ENCODE data around the gene MED12L.
A peak's percentile ranks its signal among the peaks of the same experiment; 100 is the strongest.

Gene MED12L

DNA sequence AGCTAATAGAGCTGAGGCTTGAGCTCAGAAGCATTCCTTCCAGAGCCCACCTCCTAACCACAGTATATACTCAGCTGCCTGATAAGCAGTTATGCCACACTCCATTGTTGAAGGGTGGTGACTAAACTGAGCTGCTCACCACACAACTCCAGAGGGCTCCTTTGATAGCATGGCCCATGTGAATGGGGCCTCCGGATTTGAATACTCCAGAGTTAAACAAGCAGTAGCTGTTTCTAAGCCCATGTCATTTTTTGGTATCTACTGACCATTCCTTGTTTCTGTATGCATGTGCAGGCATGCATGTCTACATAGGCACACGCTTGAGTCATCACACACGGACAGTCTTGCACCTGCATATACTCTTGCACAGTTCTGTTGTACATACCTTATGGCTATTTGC, 346.5 kb downstream of the MED12L start:
- DNase-seq, result no peak

- no peak for DNase-seq
Measured at GRCh38 chr3:151432616-151433372, 347.3 kb downstream of the MED12L start.

DNA sequence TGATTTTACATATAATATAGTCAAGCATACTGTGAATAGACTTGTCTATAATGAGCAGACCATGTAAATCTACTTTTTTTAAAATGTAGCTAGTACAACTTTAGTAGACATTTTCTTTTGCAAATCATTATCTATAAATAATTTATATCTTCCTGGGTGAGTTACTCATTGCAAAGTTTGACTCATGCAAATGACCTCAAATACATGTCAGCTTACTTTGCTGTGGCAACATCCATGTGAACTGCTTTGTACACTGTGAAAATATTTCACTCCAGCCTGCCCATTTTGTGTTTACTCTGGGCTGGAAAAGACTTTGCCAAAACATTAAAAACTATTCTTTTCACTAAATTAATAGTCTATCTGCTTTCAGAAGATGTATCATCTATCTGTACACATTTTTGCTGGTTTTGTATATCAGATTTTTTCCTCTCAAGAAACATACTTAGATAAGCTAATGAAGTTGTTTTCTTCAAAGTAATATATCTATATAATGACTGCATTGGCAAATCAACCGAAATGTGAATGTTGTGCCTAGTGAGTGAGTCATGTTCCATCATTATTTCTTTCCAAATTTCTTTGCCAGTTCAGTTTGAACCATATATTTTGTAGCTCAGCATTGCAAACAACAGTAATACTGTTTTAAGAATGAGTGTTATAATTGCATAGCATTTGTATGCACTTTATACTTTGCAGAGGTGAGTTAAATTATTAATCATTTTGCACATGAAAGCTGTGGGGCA, 348.9 kb downstream of the MED12L start:
- no peak for DNase-seq

- DNase-seq, result no peak
Measured at GRCh38 chr3:151436675-151437446, 351.4 kb downstream of the MED12L start.

DNA sequence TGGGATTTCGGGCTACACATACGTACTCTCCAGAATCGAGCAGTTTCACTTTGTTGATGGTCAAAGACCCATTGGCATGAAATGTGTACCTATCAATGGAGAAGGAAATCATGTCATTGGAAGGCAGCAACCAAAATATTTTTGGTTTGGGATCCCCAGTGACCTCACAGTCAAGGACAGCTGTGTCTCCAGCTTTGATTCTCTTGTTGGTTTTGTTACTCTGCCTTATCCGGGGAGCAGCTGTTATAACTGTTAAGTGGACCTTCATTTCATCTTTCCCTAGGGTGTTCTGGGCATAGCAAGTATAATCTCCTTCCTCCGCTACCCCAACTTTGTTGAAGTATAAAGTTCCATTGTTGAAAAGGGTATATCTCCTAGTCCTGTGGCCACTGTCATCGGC, 352.4 kb downstream of the MED12L start:
- no peak for DNase-seq

- peak; percentile 36 for DNase-seq
Measured at GRCh38 chr3:151439652-151440125, 354.2 kb downstream of the MED12L start.

DNA sequence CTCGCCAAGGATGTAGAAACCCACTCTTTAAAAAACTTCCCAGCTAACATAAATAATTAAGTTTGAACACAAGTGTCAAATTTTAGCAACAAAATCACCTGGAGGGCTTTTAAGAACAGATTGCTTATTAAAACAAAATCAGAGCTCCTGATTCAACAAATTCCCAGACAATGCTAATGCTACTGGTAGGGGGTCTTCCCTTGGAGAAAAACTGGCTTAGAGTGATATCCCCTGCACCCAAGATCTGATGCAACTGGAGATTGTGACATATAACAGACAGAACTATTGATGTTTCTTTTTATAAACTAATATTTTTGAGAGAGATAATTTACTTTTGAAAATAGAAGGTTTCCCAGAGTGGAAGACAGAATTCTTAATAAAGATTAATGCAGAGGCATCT, 355.5 kb downstream of the MED12L start:
- no peak for DNase-seq

DNA sequence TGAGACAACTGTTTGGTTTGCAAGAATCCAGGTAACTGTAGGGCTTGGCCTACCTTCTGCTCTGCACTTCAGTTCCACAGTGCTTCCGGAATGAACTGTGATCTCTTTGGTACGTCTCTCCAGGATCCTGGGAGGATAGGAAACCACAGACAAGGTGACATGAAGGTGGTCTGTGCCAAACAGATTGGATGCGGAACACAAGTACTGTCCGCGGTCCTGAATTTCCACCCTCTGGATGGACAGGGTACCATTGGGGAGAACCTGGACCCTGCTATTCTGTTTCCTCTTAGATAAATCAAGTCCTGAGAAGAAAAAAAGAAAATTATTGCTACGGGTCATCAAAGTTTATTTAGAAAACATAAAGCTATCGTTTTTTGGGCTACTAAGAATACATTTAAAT, 358.1 kb downstream of the MED12L start:
- DNase-seq, result no peak

DNA sequence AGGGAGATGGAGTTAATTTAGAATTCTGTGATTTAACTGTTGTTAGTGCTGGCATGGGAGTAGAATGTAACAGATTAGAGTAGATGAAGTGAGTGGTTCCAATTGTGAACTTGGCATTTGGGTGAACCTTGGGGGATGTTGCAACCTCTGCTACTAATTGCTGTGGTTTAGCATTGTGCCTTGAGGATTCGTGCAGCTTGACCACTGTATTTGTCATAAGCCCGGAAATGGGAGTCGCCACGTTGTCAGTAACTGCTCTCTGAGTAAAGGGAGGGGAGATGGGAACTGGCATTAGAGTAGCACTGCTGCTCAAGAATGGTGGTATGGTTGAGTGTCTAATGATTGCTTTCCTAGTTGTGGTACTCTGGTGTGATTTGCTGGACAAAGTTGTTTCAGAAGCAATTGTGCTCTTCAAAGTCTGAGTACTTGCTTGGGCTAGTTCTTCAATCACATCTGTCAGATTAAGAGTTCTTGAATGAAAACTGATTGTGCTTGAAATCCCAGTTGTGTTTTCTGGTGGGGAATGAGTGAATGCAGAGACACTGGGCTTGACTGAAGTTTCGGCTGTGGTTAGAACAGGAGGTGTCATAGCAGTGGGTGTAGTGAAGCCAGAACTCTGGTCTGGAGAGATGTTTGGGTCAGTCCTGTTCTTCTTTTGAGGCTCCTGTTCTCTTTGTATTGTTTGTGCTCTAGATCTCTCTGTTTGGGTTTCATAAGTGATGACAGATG, 360.0 kb downstream of the MED12L start:
- DNase-seq, result no peak

- DNase-seq, result no peak
Measured at GRCh38 chr3:151446002-151446340, 360.5 kb downstream of the MED12L start.

GRCh38 chr3:151452368-151452767, 366.9 kb downstream of the MED12L start:
- no peak for DNase-seq

DNA sequence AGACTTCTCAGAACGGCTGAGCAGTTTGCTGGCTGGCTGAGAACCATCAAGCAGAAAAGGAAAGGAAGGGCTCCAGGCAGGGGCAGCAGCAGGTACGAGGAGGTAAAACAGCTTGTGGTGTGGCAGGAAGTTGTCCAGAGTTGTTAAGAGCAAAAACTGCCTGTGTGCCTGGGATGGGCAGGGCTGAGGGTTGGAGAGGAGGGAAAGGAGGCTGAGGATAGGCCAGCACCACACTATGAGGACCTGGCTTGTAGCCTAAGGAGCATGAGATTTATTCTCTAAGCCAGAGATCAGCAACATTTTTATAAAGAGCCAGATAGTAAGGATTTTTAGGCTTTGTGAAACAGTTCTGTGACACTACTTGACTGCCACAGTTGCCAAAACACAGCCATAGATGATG, 367.4 kb downstream of the MED12L start:
- DNase-seq, result no peak

- no peak for DNase-seq
Measured at GRCh38 chr3:151456065-151456464, 370.6 kb downstream of the MED12L start.

- DNase-seq, result no peak
Measured at GRCh38 chr3:151459358-151459757, 373.9 kb downstream of the MED12L start.

- DNase-seq, result no peak
Measured at GRCh38 chr3:151460228-151460627, 374.8 kb downstream of the MED12L start.

GRCh38 chr3:151460774-151461450, 375.4 kb downstream of the MED12L start, which contains the start of gene IGSF10:
IGSF10 (minus strand) TSS chr3:151461061; CDS start chr3:151458709, 2,352 bp downstream.
- no peak for DNase-seq

DNA sequence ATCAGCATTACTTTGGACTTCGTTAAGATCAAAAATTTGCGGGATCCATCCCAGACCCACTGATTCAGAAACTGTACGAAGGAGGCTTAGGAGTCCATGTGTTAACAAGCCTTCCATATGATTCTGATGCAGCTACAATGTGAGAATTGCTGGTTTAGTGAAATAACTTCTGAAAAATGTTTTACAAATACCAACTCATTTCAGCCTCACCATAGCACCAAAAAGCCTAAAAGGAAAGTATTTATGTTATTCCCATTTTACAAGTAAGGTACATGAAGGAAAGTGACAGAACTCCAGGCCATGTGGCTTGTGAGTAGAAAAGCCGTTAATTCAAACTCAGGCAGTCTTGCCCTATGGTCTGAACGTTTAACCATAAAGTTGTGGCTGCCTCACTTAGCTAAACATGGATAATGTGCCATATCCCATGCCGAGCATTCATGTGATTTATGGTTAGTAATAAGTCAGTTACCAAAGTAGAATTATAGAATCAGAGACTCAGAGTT, 376.9 kb downstream of the MED12L start:
- no peak for DNase-seq

GRCh38 chr3:151462991-151463390, 377.5 kb downstream of the MED12L start:
- DNase-seq, result no peak

DNA sequence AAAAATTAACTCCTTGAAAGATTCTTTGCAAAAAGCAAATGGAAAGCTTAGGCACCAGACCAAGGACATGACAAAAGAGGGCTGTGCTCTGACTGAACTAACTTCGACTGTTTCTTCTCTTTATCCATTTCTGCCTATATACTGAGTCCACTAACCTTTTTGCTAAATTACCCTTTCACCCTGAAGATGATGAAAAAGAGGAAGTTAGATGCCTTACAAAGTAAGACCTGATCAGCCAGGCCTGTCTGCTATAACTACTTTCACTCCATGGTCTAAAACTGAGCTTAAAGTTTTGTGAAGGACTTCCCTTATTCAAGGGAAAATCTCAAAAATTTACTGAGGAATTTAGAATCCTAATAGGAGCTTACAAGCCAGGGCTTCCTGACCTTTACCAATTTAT, 381.6 kb downstream of the MED12L start:
- DNase-seq, result no peak

DNA sequence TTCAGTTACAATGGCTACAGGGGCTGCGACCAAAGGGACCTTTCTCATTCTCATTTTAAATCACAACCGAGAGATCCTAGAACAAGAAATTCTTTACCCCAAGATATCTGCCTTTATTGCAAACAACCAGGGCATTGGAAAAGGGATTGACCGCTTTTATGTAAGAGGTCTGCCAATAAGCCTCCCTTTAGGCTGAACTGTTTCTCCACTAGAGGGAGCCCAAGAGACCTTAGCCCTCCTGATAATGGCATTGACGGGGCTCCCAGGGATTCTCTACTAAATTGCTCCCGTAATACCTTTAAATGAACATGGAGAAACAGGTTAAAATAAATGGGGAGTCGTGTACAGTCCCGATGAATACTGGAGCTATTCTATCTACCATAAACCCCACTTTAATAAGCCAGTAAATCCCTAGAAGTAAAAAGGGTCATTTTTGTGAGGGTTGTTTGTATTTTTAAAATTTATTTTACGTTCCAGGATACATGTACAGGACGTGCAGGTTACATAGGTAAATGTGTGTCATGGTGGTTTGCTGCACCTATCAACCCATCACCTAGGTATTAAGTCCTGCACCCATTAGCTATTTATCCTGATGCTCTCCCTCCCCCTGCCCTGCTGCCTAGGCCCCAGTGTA, 382.9 kb downstream of the MED12L start:
- DNase-seq, result peak; percentile 57

DNA sequence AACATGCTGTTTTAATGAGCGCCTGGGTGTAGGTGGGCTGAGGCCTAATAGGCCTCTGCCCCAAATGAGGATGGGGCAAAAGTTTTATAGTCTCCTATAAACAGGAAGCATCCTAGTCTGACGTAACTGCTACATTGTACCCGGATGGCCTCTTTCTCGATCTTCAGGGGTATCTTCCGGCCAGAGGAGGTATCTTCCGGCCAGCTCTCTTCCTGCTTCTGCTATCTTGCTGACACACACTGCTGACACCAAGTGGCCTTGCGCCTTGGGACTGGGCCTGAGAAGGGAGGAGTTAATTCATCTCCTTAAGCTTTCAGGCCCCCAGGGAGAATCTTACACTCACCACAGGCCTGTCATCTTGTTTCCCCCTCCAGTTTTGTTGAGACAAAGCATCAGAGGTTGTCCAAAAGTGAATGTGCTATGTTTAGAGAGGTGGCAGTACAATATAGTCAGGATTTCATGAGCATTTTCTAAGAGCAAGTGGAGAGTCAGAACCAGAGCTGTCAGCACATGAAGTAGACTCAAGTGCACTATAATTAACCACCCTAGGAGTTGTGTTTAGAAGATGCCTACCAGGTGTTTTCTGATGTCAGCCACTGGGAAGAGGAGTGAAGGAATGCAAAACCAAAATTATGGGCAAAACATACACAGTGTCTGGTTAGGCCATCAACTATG, 391.0 kb downstream of the MED12L start:
- DNase-seq, result no peak
